GM10847 (cell line): ENCODE results near the gene ADAT2.

Experiments
- POLR2A ChIP-seq: IDR thresholded peaks from 2 replicates; pipeline ENCODE4 v1.6.1; 2011; ENCODE audit not compliant: insufficient read length; ENCODE audit errors: extremely low read depth

Gene ADAT2

GRCh38 chr6:143385636-143386035, 64.9 kb downstream of the ADAT2 start:
- TF ChIP-seq POLR2A, result no peak

- no peak for TF ChIP-seq POLR2A
Observed at GRCh38 chr6:143376861-143377260, 73.6 kb downstream of the ADAT2 start.

GRCh38 chr6:143376375-143376774, 74.1 kb downstream of the ADAT2 start:
- TF ChIP-seq POLR2A, result no peak

- TF ChIP-seq POLR2A, result no peak
Observed at GRCh38 chr6:143375022-143375585, 75.4 kb downstream of the ADAT2 start.

- no peak for TF ChIP-seq POLR2A
Observed at GRCh38 chr6:143374014-143374413, 76.5 kb downstream of the ADAT2 start.
